Thyroid gland (tissue), 4 donors: Measurements from ENCODE around the gene DCAF8L1.

Experiments
- POLR2A ChIP-seq, 2 donors: fragments of 450-650 bp; IDR thresholded peaks; one replicate each; pipeline ENCODE4 v1.6.1; 2017; ENCODE audit warnings: antibody characterized with exemption in 2 of 2, mild to moderate bottlenecking in 2 of 2, moderate library complexity in 1 of 2
- TF ChIP-seq, protein P1 (sequence below), 6 experiments: fragments of 200-600 bp in 3 of 6; fragments of 450-650 bp in 3 of 6; sonication (generic) in 3 of 6; IDR thresholded peaks; one replicate each; pipeline ENCODE4 v1.5.1; 2016 to 2019; ENCODE audit warnings: antibody characterized with exemption in 6 of 6, mild to moderate bottlenecking in 2 of 6, inconsistent platforms in 1 of 6, moderate library complexity in 1 of 6

GRCh38 chrX:27997622-27998021, 16.4 kb upstream of the DCAF8L1 start:
- TF ChIP-seq, protein P1, sequence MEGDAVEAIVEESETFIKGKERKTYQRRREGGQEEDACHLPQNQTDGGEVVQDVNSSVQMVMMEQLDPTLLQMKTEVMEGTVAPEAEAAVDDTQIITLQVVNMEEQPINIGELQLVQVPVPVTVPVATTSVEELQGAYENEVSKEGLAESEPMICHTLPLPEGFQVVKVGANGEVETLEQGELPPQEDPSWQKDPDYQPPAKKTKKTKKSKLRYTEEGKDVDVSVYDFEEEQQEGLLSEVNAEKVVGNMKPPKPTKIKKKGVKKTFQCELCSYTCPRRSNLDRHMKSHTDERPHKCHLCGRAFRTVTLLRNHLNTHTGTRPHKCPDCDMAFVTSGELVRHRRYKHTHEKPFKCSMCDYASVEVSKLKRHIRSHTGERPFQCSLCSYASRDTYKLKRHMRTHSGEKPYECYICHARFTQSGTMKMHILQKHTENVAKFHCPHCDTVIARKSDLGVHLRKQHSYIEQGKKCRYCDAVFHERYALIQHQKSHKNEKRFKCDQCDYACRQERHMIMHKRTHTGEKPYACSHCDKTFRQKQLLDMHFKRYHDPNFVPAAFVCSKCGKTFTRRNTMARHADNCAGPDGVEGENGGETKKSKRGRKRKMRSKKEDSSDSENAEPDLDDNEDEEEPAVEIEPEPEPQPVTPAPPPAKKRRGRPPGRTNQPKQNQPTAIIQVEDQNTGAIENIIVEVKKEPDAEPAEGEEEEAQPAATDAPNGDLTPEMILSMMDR (IDR thresholded peaks at IDR 0.05), result no peak
- no peak for TF ChIP-seq POLR2A (IDR thresholded peaks at IDR 0.05)
